Epithelial cell of proximal tubule (primary cell): ENCODE data around the gene MAD1L1. TPM values are rescaled to one million over a fixed set of nuclear protein-coding genes. Genes with fewer than 3 reads are reported as not detected.

Source experiments
- DNase-seq: peaks from one replicate; pipeline ENCODE4 v3.0.0-alpha.2; 2011; ENCODE audit warnings: low read depth
- H3K4me3 ChIP-seq: 2 replicates; pipeline ENCODE4 v1.5.1; 2011; ENCODE audit warnings: low read depth, mild to moderate bottlenecking, low read length
- CTCF ChIP-seq: conservative IDR thresholded peaks from 2 replicates; pipeline ENCODE4 v1.5.1; 2012; ENCODE audit warnings: low read depth, mild to moderate bottlenecking, low read length
- total RNA-seq: library from RNA; depleted of rRNA; stranded (reverse); fragments of >200 nt; gene quantifications from 2 replicates; pipeline ENCODE4 v1.2.3, GENCODE V29; 2015

The MAD1L1 gene
- total RNA-seq, 1 donor from 2014 or later = 83.4 TPM

GRCh38 chr7:2104107-2104710 lies 128.5 kb downstream of the MAD1L1 start:
- DNase-seq = peak; percentile 3
- H3K4me3 ChIP-seq = no peak overlapping the region
- TF ChIP-seq CTCF = peak; percentile 65

GRCh38 chr7:2103071-2103898 lies 129.5 kb downstream of the MAD1L1 start:
- no peak overlapping the region for H3K4me3 ChIP-seq
- no peak for DNase-seq
- TF ChIP-seq CTCF = no peak

GRCh38 chr7:2102375-2102723 lies 130.4 kb downstream of the MAD1L1 start:
- no peak for TF ChIP-seq CTCF
- no peak for DNase-seq

GRCh38 chr7:2101630-2102374 lies 130.9 kb downstream of the MAD1L1 start:
- no peak for DNase-seq
- H3K4me3 ChIP-seq = no peak overlapping the region
- TF ChIP-seq CTCF = no peak

More at GRCh38 chr7:2102375-2102723, 130.4 kb downstream of the MAD1L1 start:
- H3K4me3 ChIP-seq = no peak overlapping the region

GRCh38 chr7:2100278-2101208 lies 132.2 kb downstream of the MAD1L1 start:
- H3K4me3 ChIP-seq = no peak overlapping the region
- DNase-seq = no peak
- TF ChIP-seq CTCF = no peak
